C4-2B (cell line): Measurements from ENCODE around the gene PAN2.

ENCODE experiments used
- CTCF ChIP-seq: fragments of 450-650 bp; conservative IDR thresholded peaks from 2 replicates; pipeline ENCODE4 v1.5.1; 2017; ENCODE audit warnings: mild to moderate bottlenecking
- ZFX ChIP-seq: fragments of 450-650 bp; IDR thresholded peaks from 2 replicates; pipeline ENCODE4 v1.6.1; 2017

GRCh38 chr12:56333197-56333678, 562 bp downstream of the PAN2 start:
- no peak for TF ChIP-seq CTCF
- no peak for TF ChIP-seq ZFX
